SK-N-SH (cell line): ENCODE results near the gene PKP4. TPM values are rescaled to one million over a fixed set of nuclear protein-coding genes. Genes with fewer than 3 reads are reported as not detected.

Experiments
- CTCF ChIA-PET: fragments of 300-600, 350-600 bp; formaldehyde crosslinking; extraction: SDS; loops from one replicate; lab custom pipeline; 2021; lab: Yijun Ruan, JAX
- POLR2A ChIA-PET: fragments of 350-600 bp; sonication (Branson Sonifier 250); formaldehyde crosslinking; extraction: SDS; loops from one replicate; lab custom pipeline; 2020; ENCODE audit warnings: antibody characterized with exemption, inconsistent platforms; lab: Yijun Ruan, JAX
- DNase-seq: peaks from one replicate; pipeline ENCODE4 v3.0.0; 2012
- H2AFZ ChIP-seq: fragments of 200-600 bp; sonication (generic); 2 replicates; pipeline ENCODE4 v1.8.1; 2016; ENCODE audit warnings: antibody characterized with exemption, mild to moderate bottlenecking, low read depth
- H3F3A ChIP-seq: fragments of 200-600 bp; sonication (generic); replicated peaks from 2 replicates; pipeline ENCODE3; 2016; ENCODE audit warnings: antibody characterized with exemption, mild to moderate bottlenecking; ENCODE audit not compliant: insufficient read depth
- H3K27ac ChIP-seq, 2 experiments: fragments of 200-500 bp in 1 of 2; fragments of 200-600 bp in 1 of 2; sonication (Bioruptor generic) in 1 of 2; sonication (generic), shearing (Covaris generic) in 1 of 2; 2 replicates each; pipeline versions ENCODE4 v1.5.1 to v1.6.1; 2014 to 2016; ENCODE audit warnings: low read depth in 2 of 2, inconsistent platforms in 1 of 2, low read length in 1 of 2, mild to moderate bottlenecking in 1 of 2, mixed read lengths in 1 of 2
- H3K27me3 ChIP-seq: fragments of 200-600 bp; sonication (generic), shearing (Covaris generic); 2 replicates; pipeline ENCODE4 v1.6.1; 2016; ENCODE audit warnings: mixed run types; ENCODE audit not compliant: insufficient read depth
- H3K36me3 ChIP-seq, 2 experiments: fragments of 200-500 bp in 1 of 2; fragments of 200-600 bp in 1 of 2; sonication (Bioruptor generic) in 1 of 2; sonication (generic) in 1 of 2; replicated peaks in 1 of 2; 2 replicates each; pipeline versions ENCODE3 to v1.5.1; 2014 to 2016; ENCODE audit warnings: low read length in 1 of 2, mild to moderate bottlenecking in 1 of 2; ENCODE audit not compliant: insufficient read depth in 2 of 2, control insufficient read depth in 1 of 2
- H3K4me1 ChIP-seq, 2 experiments: fragments of 200-500 bp in 1 of 2; fragments of 200-600 bp in 1 of 2; sonication (Bioruptor generic) in 1 of 2; sonication (generic), shearing (Covaris generic) in 1 of 2; 2 replicates each; pipeline versions ENCODE4 v1.5.1 to v1.6.1; 2014 to 2016; ENCODE audit warnings: low read depth in 1 of 2, low read length in 1 of 2, mixed run types in 1 of 2; ENCODE audit not compliant: insufficient read depth in 2 of 2, control insufficient read depth in 1 of 2
- H3K4me2 ChIP-seq: fragments of 200-600 bp; sonication (generic), shearing (Covaris generic); 2 replicates; pipeline ENCODE4 v1.6.1; 2017; ENCODE audit warnings: mixed run types
- H3K4me3 ChIP-seq, 2 experiments: fragments of 200-500 bp in 1 of 2; fragments of 200-600 bp in 1 of 2; sonication (Bioruptor generic) in 1 of 2; sonication (generic), shearing (Covaris generic) in 1 of 2; 2 replicates each; pipeline versions ENCODE4 v1.5.1 to v1.8.1; 2014 to 2016; ENCODE audit warnings: low read depth in 2 of 2, inconsistent platforms in 1 of 2, low read length in 1 of 2, mild to moderate bottlenecking in 1 of 2, mixed read lengths in 1 of 2, moderate library complexity in 1 of 2
- H3K79me2 ChIP-seq: fragments of 200-600 bp; sonication (generic); 2 replicates; pipeline ENCODE4 v1.8.1; 2017; ENCODE audit warnings: mild to moderate bottlenecking; ENCODE audit not compliant: insufficient read depth
- H3K9ac ChIP-seq: fragments of 200-600 bp; sonication (generic); 2 replicates; pipeline ENCODE4 v1.6.1; 2017; ENCODE audit warnings: mixed run types
- H3K9me2 ChIP-seq: fragments of 200-600 bp; sonication (generic); 2 replicates; pipeline ENCODE4 v1.6.1; 2017; ENCODE audit warnings: mixed run types
- H3K9me3 ChIP-seq: fragments of 200-600 bp; sonication (generic); 2 replicates; pipeline ENCODE4 v1.6.1; 2017; ENCODE audit warnings: mixed run types, mild to moderate bottlenecking, moderate library complexity
- H4K20me1 ChIP-seq: fragments of 200-600 bp; sonication (generic); 2 replicates; pipeline ENCODE4 v1.6.1; 2017; ENCODE audit warnings: mild to moderate bottlenecking, mixed run types; ENCODE audit not compliant: insufficient read depth
- JUND ChIP-seq: IDR thresholded peaks from 2 replicates; pipeline ENCODE4 v1.4.0; 2012
- MEF2A ChIP-seq: IDR thresholded peaks from 2 replicates; pipeline ENCODE4 v1.4.0; 2012; ENCODE audit warnings: low read depth, borderline replicate concordance
- RAD21 ChIP-seq: IDR thresholded peaks from 2 replicates; pipeline ENCODE4 v1.6.1; 2012; ENCODE audit warnings: mild to moderate bottlenecking, low read length
- RXRA ChIP-seq: IDR thresholded peaks from 2 replicates; pipeline ENCODE4 v1.4.0; 2012; ENCODE audit warnings: low read depth, mild to moderate bottlenecking, borderline replicate concordance
- TAF1 ChIP-seq: IDR thresholded peaks from 2 replicates; pipeline ENCODE4 v1.6.1; 2012; ENCODE audit warnings: low read depth, mild to moderate bottlenecking, low read length, moderate library complexity, borderline replicate concordance
- WGBS: methylation state at CpG from one replicate; pipeline ENCODE4 v1.1.6; 2017; ENCODE audit warnings: low lambda C conversion rate; 5-methylcytosine and 5-hydroxymethylcytosine counted together
- polyA plus RNA-seq, 3 experiments: library from polyadenylated mRNA; depleted of rRNA; stranded (reverse); fragments of >200 nt; gene quantifications; 2 replicates each; pipeline ENCODE4 v1.2.3, GENCODE V29; 2012
- TF ChIP-seq, protein P1 (sequence below): fragments of 150-350 bp; IDR thresholded peaks from 2 replicates; pipeline ENCODE4 v1.6.1; 2017; ENCODE audit warnings: antibody characterized with exemption, low read length, low read depth, borderline replicate concordance
- TF ChIP-seq, protein P2 (sequence below): IDR thresholded peaks from 2 replicates; pipeline ENCODE4 v1.4.0; 2012; ENCODE audit warnings: low read depth, borderline replicate concordance
- TF ChIP-seq, protein P3 (sequence below): IDR thresholded peaks from 2 replicates; pipeline ENCODE4 v1.4.0; 2012; ENCODE audit warnings: low read depth
- TF ChIP-seq, protein P4 (sequence below): fragments of 200-600 bp; sonication (generic); IDR thresholded peaks from 2 replicates; pipeline ENCODE4 v1.6.1; 2017; ENCODE audit warnings: antibody characterized with exemption, mild to moderate bottlenecking, moderate library complexity

PKP4 gene
- polyA plus RNA-seq, 1 of the 3 experiments (the other 2 are of a cell fraction): 10.9 TPM

DNA sequence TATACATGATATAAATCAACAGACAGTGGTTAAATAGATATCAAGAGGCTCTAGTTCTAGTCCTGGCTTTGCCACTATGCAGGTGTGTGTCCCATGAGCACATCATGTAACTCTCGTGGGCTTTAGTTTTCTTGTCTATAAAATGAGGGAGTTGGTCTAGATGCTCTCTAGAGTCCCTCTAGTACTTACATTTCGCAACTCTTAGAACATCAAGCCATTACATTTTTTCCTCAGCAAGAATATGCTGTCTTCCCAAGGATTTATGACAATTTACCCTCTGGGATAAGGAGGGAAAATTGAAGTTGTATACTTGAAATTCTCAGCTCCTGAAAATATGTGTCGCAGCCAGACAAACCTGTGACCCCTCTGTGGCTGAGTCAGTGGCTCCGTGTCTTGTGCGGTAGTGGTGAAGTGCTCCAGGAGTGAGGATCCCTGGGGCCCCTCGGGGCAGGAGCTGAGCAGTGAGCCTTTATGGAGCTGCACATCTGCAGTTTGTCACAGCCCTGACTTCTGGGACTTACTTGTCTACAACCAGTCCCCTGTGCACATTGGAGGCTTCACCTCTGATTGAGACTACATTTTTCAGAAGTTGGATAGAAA is 6.8 kb downstream of the PKP4 start:
- H3K4me2 ChIP-seq: no peak overlapping the region
- DNase-seq: no peak
- peaks cover under 1% of the 10 kb centered on the region for H3F3A ChIP-seq
- no peak overlapping the region for H3K27ac ChIP-seq
- no peak overlapping the region for H3K4me3 ChIP-seq
- H3K9me2 ChIP-seq: no peaks in the 10 kb centered on the region
- TF ChIP-seq, protein P1, sequence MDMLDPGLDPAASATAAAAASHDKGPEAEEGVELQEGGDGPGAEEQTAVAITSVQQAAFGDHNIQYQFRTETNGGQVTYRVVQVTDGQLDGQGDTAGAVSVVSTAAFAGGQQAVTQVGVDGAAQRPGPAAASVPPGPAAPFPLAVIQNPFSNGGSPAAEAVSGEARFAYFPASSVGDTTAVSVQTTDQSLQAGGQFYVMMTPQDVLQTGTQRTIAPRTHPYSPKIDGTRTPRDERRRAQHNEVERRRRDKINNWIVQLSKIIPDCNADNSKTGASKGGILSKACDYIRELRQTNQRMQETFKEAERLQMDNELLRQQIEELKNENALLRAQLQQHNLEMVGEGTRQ: no peak
- TF ChIP-seq TAF1: no peak
- TF ChIP-seq, protein P2, sequence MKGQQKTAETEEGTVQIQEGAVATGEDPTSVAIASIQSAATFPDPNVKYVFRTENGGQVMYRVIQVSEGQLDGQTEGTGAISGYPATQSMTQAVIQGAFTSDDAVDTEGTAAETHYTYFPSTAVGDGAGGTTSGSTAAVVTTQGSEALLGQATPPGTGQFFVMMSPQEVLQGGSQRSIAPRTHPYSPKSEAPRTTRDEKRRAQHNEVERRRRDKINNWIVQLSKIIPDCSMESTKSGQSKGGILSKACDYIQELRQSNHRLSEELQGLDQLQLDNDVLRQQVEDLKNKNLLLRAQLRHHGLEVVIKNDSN: no peak
- TF ChIP-seq JUND: no peak
- TF ChIP-seq, all 33 proteins: peak for 0
- WGBS: 96% methylated on average over 5 of the region's 6 CpGs
- Histone ChIP-seq H3K9me3 (no peaks in the 10 kb centered on the region), H3K4me1 (peaks cover 8 to 22% of the 10 kb centered on the region in 2 experiments; a peak in 3 of 4 replicates), H4K20me1 (peaks cover 8% of the 10 kb centered on the region; the same call in 1 of the 2 replicates), H3K36me3 (no peaks in the 10 kb centered on the region), H3K27me3 (no peaks in the 10 kb centered on the region), H3K9ac (no peak overlapping the region), H3K79me2 (peaks cover 92% of the 10 kb centered on the region), H2AFZ (no peak overlapping the region)
- ChIA-PET POLR2A (no interaction called here), CTCF (interaction anchor here (0.8 to 1.6 kb wide), 2 partner anchors 282 to 285 kb away, joined by 4 read pairs; no protein-coding TSS in a partner anchor)

DNA sequence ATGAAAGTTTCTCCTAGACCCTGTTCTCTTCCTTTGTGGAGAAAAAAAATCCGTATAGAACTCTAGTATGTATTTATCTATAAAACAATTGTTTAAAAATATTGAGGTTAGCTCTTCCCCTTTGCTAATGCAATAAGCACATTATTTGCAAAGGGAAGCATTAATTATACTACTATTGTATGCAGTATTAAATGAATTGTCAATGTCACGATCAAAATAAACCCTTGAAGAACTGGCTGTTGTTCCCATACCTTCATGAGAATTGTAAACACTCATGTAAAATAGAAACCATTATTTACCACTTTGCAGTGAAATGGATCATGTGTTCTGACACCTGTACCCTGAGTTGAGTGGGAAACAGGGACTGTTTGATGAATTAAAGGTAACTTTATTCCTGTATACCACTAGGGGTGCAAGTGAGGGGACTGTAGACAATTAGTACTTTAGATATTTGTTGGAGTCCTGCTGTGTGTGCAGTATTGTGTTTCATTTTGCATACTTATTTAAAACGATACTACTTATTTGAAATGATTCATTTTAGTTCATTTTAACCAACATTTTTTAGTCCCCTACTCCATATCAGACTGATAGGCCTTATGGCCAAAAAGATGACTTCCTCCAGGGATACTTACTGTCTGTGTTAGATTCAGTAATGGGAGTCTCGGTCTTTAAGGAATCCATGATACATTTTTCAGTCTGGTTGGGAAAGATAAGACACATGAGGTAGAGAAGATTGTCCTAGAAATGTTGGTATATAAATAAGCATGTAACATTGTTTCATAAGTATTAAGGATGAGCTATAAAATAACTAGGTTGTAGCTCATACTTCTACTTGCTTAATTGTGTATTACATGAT is 7.9 kb downstream of the PKP4 start:
- POLR2A ChIA-PET: no interaction called here
- Histone ChIP-seq H2AFZ (no peak overlapping the region), H3K27me3 (no peaks in the 10 kb centered on the region), H3K4me2 (no peak overlapping the region), H3K4me3 (no peak overlapping the region), H3F3A (no peaks in the 10 kb centered on the region)
- 86% methylated on average over 4 of the region's 4 CpGs for WGBS
- TF ChIP-seq, protein P3, sequence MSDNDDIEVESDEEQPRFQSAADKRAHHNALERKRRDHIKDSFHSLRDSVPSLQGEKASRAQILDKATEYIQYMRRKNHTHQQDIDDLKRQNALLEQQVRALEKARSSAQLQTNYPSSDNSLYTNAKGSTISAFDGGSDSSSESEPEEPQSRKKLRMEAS: no peak
- TF ChIP-seq RXRA (no peak), MEF2A (no peak), RAD21 (peak; percentile 37)
- TF ChIP-seq, protein P4, sequence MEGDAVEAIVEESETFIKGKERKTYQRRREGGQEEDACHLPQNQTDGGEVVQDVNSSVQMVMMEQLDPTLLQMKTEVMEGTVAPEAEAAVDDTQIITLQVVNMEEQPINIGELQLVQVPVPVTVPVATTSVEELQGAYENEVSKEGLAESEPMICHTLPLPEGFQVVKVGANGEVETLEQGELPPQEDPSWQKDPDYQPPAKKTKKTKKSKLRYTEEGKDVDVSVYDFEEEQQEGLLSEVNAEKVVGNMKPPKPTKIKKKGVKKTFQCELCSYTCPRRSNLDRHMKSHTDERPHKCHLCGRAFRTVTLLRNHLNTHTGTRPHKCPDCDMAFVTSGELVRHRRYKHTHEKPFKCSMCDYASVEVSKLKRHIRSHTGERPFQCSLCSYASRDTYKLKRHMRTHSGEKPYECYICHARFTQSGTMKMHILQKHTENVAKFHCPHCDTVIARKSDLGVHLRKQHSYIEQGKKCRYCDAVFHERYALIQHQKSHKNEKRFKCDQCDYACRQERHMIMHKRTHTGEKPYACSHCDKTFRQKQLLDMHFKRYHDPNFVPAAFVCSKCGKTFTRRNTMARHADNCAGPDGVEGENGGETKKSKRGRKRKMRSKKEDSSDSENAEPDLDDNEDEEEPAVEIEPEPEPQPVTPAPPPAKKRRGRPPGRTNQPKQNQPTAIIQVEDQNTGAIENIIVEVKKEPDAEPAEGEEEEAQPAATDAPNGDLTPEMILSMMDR: peak; percentile 66
- TF ChIP-seq, all 33 proteins: peak for 2
- CTCF ChIA-PET: interaction anchor here (0.6 to 1.6 kb wide), 4 partner anchors 9 to 289 kb away, joined by 3 to 4 read pairs (median 4); no protein-coding TSS in a partner anchor
- Histone ChIP-seq H3K4me1 (peaks cover 3 to 13% of the 10 kb centered on the region in 2 experiments; a peak in 3 of 4 replicates), H3K9me3 (no peaks in the 10 kb centered on the region), H3K9me2 (no peaks in the 10 kb centered on the region), H3K9ac (no peak overlapping the region), H3K27ac (no peak overlapping the region), H3K79me2 (peaks cover 87% of the 10 kb centered on the region), H4K20me1 (peaks cover 3% of the 10 kb centered on the region; the same call in 1 of the 2 replicates), H3K36me3 (no peaks in the 10 kb centered on the region)
- DNase-seq: peak; percentile 44
